HepG2 (cell line): ENCODE measurements around the gene CHDH. TPM values are rescaled to one million over a fixed set of nuclear protein-coding genes. Genes with fewer than 3 reads are reported as not detected.

Source experiments
- ARHGAP35 ChIP-seq: sonication (generic); formaldehyde crosslinking; IDR thresholded peaks from 2 replicates; pipeline ENCODE4 v1.9.0; 2022; ENCODE audit warnings: mild to moderate bottlenecking, inconsistent platforms, moderate library complexity, missing genetic modification reagents, borderline replicate concordance
- ATM ChIP-seq: fragments of 450-650 bp; IDR thresholded peaks from 2 replicates; pipeline ENCODE4 v1.7.1; 2017; ENCODE audit warnings: mild to moderate bottlenecking, borderline replicate concordance
- ATRX ChIP-seq: sonication (generic); formaldehyde crosslinking; IDR thresholded peaks from 2 replicates; pipeline ENCODE4 v1.4.0; 2020; ENCODE audit warnings: missing genetic modification reagents, borderline replicate concordance
- CHCHD3 ChIP-seq: sonication (generic); formaldehyde crosslinking; IDR thresholded peaks from 2 replicates; pipeline ENCODE4 v1.8.0; 2022; ENCODE audit warnings: mild to moderate bottlenecking, missing genetic modification reagents, moderate library complexity
- DDIT3 ChIP-seq: sonication (generic); formaldehyde crosslinking; IDR thresholded peaks from 2 replicates; pipeline ENCODE4 v1.4.0; 2020; ENCODE audit warnings: mild to moderate bottlenecking, missing genetic modification reagents
- EHMT2 ChIP-seq: fragments of 200-600 bp; sonication (generic); IDR thresholded peaks from 2 replicates; pipeline ENCODE4 v1.7.0; 2017; ENCODE audit warnings: antibody characterized with exemption, low read depth, low read length, borderline replicate concordance
- FOXJ3 ChIP-seq: sonication (generic); formaldehyde crosslinking; IDR thresholded peaks from 2 replicates; pipeline ENCODE4 v1.4.0; 2020; ENCODE audit warnings: missing genetic modification reagents, mild to moderate bottlenecking, borderline replicate concordance
- HDAC6 ChIP-seq: fragments of 200-600 bp; sonication (generic); IDR thresholded peaks from 2 replicates; pipeline ENCODE4 v1.7.0; 2017; ENCODE audit warnings: mild to moderate bottlenecking, antibody characterized with exemption, low read length, low read depth
- HNF1B ChIP-seq: sonication (generic); formaldehyde crosslinking; IDR thresholded peaks from 2 replicates; pipeline ENCODE4 v1.5.1; 2020; ENCODE audit warnings: mild to moderate bottlenecking, moderate library complexity, missing genetic modification reagents
- MXI1 ChIP-seq: IDR thresholded peaks from 3 replicates; pipeline ENCODE4 v1.6.1; 2012; ENCODE audit warnings: low read depth, low read length, inconsistent platforms, borderline replicate concordance
- RARA ChIP-seq: IDR thresholded peaks from 2 replicates; pipeline ENCODE4 v1.6.1; 2016; ENCODE audit warnings: missing genetic modification reagents, missing compliant biosample characterization
- RFXAP ChIP-seq: sonication (generic); formaldehyde crosslinking; IDR thresholded peaks from 2 replicates; pipeline ENCODE4 v1.4.0; 2020; ENCODE audit warnings: missing genetic modification reagents, borderline replicate concordance
- SP1 ChIP-seq, 2 experiments: fragments of 450-650 bp in 1 of 2; sonication (generic) in 1 of 2; formaldehyde crosslinking in 1 of 2; IDR thresholded peaks; 2 replicates each; pipeline versions ENCODE4 v1.4.0 to v1.6.1; 2016 to 2020; ENCODE audit warnings: missing genetic modification reagents in 1 of 2
- TFDP2 ChIP-seq: sonication (generic); formaldehyde crosslinking; IDR thresholded peaks from 2 replicates; pipeline ENCODE4 v1.4.0; 2020; ENCODE audit warnings: missing genetic modification reagents
- ZBTB2 ChIP-seq: sonication (generic); formaldehyde crosslinking; IDR thresholded peaks from 2 replicates; pipeline ENCODE4 v1.8.0; 2022; ENCODE audit warnings: low read depth, missing genetic modification reagents
- ZMAT5 ChIP-seq: sonication (generic); formaldehyde crosslinking; IDR thresholded peaks from 2 replicates; pipeline ENCODE4 v1.5.0; 2020; ENCODE audit warnings: mild to moderate bottlenecking, low read depth, missing genetic modification reagents, borderline replicate concordance
- ZNF367 ChIP-seq: sonication (generic); formaldehyde crosslinking; IDR thresholded peaks from 2 replicates; pipeline ENCODE4 v1.4.0; 2020; ENCODE audit warnings: missing genetic modification reagents, borderline replicate concordance
- ZNF556 ChIP-seq: sonication (generic); formaldehyde crosslinking; IDR thresholded peaks from 2 replicates; pipeline ENCODE4 v1.4.0; 2020; ENCODE audit warnings: mild to moderate bottlenecking, missing genetic modification reagents, borderline replicate concordance
- ZNF605 ChIP-seq: sonication (generic); formaldehyde crosslinking; IDR thresholded peaks from 2 replicates; pipeline ENCODE4 v1.8.0; 2022; ENCODE audit warnings: mild to moderate bottlenecking, missing genetic modification reagents
- ZNF713 ChIP-seq: sonication (generic); formaldehyde crosslinking; IDR thresholded peaks from 2 replicates; pipeline ENCODE4 v1.4.0; 2020; ENCODE audit warnings: mild to moderate bottlenecking, missing genetic modification reagents
- ZNF770 ChIP-seq: sonication (generic); formaldehyde crosslinking; IDR thresholded peaks from 2 replicates; pipeline ENCODE4 v1.5.0; 2020; ENCODE audit warnings: mild to moderate bottlenecking, missing genetic modification reagents
- polyA plus RNA-seq, 8 experiments: library from polyadenylated mRNA; depleted of rRNA in 3 of 8; stranded (reverse) in 7 of 8; unstranded in 1 of 8; fragments of >200 nt; fragmentation: Illumina TruSeq in 4 of 8; extraction: Trizol in 4 of 8; gene quantifications; 2 replicates each; pipeline versions ENCODE4 v1.2.1 to v1.2.3, GENCODE V29; 2011 to 2016; ENCODE audit warnings: low read depth in 4 of 8, missing spikeins in 1 of 8, mixed read lengths in 1 of 8; ENCODE audit not compliant: insufficient read depth in 1 of 8
- total RNA-seq, 5 experiments: library from RNA; depleted of rRNA; stranded (reverse); fragments of >200 nt; fragmentation: Illumina TruSeq; extraction: Trizol; gene quantifications; 2 replicates each; pipeline ENCODE4 v1.2.3, GENCODE V29; 2016; ENCODE audit warnings: low read depth in 1 of 5

Gene CHDH
- total and polyA plus RNA-seq, 2 of the 13 experiments (the other 11 are each of a cell fraction or from before 2014, with no cell fraction given) = 28.1 to 48.9 TPM

- TF ChIP-seq FOXJ3 (CRISPR knock-in tag) = no peak
- peak; percentile 71 for TF ChIP-seq ZNF605
- no peak; the same call in 2 of the 3 replicates for TF ChIP-seq MXI1
- no peak for TF ChIP-seq ZNF713 (CRISPR knock-in tag)
- no peak for TF ChIP-seq HDAC6
- peak; percentile 79; the same call in 1 of the 2 replicates for TF ChIP-seq CHCHD3 (CRISPR knock-in tag)
- TF ChIP-seq ZNF367 (CRISPR knock-in tag) = no peak
- TF ChIP-seq HNF1B (CRISPR knock-in tag) = peak; percentile 82
- TF ChIP-seq ZMAT5 (CRISPR knock-in tag) = no peak
- TF ChIP-seq RARA (CRISPR knock-in tag) = peak; percentile 32; the same call in 1 of the 2 replicates
- no peak for TF ChIP-seq SP1 (IDR thresholded peaks at IDR 0.05)
- TF ChIP-seq SP1 (CRISPR knock-in tag; IDR thresholded peaks at IDR 0.05) = peak; percentile 63
- peak; percentile 52; the same call in 1 of the 2 replicates for TF ChIP-seq ZNF556
- no peak for TF ChIP-seq EHMT2
- TF ChIP-seq ZBTB2 (CRISPR knock-in tag) = 0 out of 2 replicates have a peak, but pooled peaks have one; percentile 44
- TF ChIP-seq TFDP2 (CRISPR knock-in tag) = peak; percentile 56
- TF ChIP-seq ZNF770 (CRISPR knock-in tag) = no peak
- peak; percentile 33; the same call in 1 of the 2 replicates for TF ChIP-seq RFXAP (CRISPR knock-in tag)
- no peak for TF ChIP-seq ATM
- TF ChIP-seq ATRX (CRISPR knock-in tag) = no peak
- TF ChIP-seq ARHGAP35 = peak; percentile 82; the same call in 1 of the 2 replicates
- no peak for TF ChIP-seq DDIT3 (CRISPR knock-in tag)
These were observed 35.7 kb upstream of the CHDH start, which contains the start of gene ACTR8 (continued) for GRCh38 chr3:53881691-53882593.
